ENCODE results near the gene CPVL. TPM values are rescaled to one million over a fixed set of nuclear protein-coding genes. Genes with fewer than 3 reads are reported as not detected.

Gene CPVL
- total and polyA plus RNA-seq, 2 of the 8 experiments (the other 6 are each of a cell fraction or from before 2014, with no cell fraction given) = 40.0 to 55.0 TPM

- TF ChIP-seq SIX5 (IDR thresholded peaks at IDR 0.05; ENCODE audit: low read depth, low read length) (no peak), USF2 (IDR thresholded peaks at IDR 0.05; ENCODE audit: low read length) (no peak), KDM1A (IDR thresholded peaks at IDR 0.05; ENCODE audit: borderline replicate concordance, low read length) (no peak), YY1 (IDR thresholded peaks at IDR 0.05; ENCODE audit: low read depth, low read length) (no peak), SP2 (IDR thresholded peaks at IDR 0.05; ENCODE audit: low read length) (no peak), POLR2A (IDR thresholded peaks at IDR 0.05; ENCODE audit: control extremely low read depth in 1 of 2, low read depth in 2 of 2, low read length in 2 of 2) (no peak), TCF12 (IDR thresholded peaks at IDR 0.05; ENCODE audit: low read depth, low read length) (no peak), POLR2AphosphoS5 (IDR thresholded peaks at IDR 0.05; ENCODE audit: low read depth, low read length) (no peak), ZNF274 (IDR thresholded peaks at IDR 0.05; ENCODE audit: borderline replicate concordance, extremely low read depth, low read length) (no peak), RNF2 (IDR thresholded peaks at IDR 0.05; ENCODE audit: borderline replicate concordance, low read depth, low read length, missing control alignments, poor library complexity, severe bottlenecking) (peak; percentile 75), NANOG (IDR thresholded peaks at IDR 0.05; ENCODE audit: insufficient read depth, low read depth, low read length, poor library complexity, severe bottlenecking) (no peak), JUN (IDR thresholded peaks at IDR 0.05; ENCODE audit: low read depth, low read length) (no peak), E2F6 (IDR thresholded peaks at IDR 0.05) (peak; percentile 2; the same call in 1 of the 2 replicates), CEBPB (IDR thresholded peaks at IDR 0.05; ENCODE audit: low read depth, low read length) (no peak), KDM5A (IDR thresholded peaks at IDR 0.05; ENCODE audit: low read length) (no peak), TBP (IDR thresholded peaks at IDR 0.05; ENCODE audit: low read depth, low read length) (peak; percentile 11; the same call in 1 of the 2 replicates), CHD2 (IDR thresholded peaks at IDR 0.05; ENCODE audit: low read length) (no peak), JUND (IDR thresholded peaks at IDR 0.05; ENCODE audit: low read length) (no peak)
These were observed 48.5 kb upstream of the CPVL start, which contains the start of gene CHN2 (continued) for GRCh38 chr7:29194594-29195427.

Measured in H1 (cell line).